GM10248 (cell line): ENCODE results near the gene PHF11.

Experiments used
- CTCF ChIA-PET: fragments of 300-600 bp; sonication (Branson Sonifier 250); formaldehyde crosslinking; extraction: SDS; loops from one replicate; lab custom pipeline; 2021; ENCODE audit warnings: antibody characterized with exemption; lab: Yijun Ruan, JAX
- POLR2A ChIA-PET: fragments of 350-650 bp; sonication (Branson Sonifier 250); formaldehyde crosslinking; extraction: SDS; loops from one replicate; lab custom pipeline; 2020; ENCODE audit warnings: antibody characterized with exemption; lab: Yijun Ruan, JAX
- DNase-seq: peaks from one replicate; pipeline ENCODE4 v3.0.0; 2012; ENCODE audit errors: extremely low spot score
- TF ChIP-seq, protein P1 (sequence below): IDR thresholded peaks from 2 replicates; pipeline ENCODE4 v1.5.1; 2012; ENCODE audit warnings: mild to moderate bottlenecking, low read depth; ENCODE audit errors: extremely low read depth, missing control alignments, control extremely low read depth

Gene PHF11

GRCh38 chr13:49503951-49504350 is 8.2 kb downstream of the PHF11 start:
- TF ChIP-seq, protein P1, sequence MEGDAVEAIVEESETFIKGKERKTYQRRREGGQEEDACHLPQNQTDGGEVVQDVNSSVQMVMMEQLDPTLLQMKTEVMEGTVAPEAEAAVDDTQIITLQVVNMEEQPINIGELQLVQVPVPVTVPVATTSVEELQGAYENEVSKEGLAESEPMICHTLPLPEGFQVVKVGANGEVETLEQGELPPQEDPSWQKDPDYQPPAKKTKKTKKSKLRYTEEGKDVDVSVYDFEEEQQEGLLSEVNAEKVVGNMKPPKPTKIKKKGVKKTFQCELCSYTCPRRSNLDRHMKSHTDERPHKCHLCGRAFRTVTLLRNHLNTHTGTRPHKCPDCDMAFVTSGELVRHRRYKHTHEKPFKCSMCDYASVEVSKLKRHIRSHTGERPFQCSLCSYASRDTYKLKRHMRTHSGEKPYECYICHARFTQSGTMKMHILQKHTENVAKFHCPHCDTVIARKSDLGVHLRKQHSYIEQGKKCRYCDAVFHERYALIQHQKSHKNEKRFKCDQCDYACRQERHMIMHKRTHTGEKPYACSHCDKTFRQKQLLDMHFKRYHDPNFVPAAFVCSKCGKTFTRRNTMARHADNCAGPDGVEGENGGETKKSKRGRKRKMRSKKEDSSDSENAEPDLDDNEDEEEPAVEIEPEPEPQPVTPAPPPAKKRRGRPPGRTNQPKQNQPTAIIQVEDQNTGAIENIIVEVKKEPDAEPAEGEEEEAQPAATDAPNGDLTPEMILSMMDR, result no peak
- ChIA-PET CTCF (interaction anchor here (0.8 to 1.3 kb wide), 2 partner anchors 29 to 69 kb away, joined by 3 read pairs; no protein-coding TSS in a partner anchor), POLR2A (no interaction called here)
- DNase-seq, result no peak

DNA sequence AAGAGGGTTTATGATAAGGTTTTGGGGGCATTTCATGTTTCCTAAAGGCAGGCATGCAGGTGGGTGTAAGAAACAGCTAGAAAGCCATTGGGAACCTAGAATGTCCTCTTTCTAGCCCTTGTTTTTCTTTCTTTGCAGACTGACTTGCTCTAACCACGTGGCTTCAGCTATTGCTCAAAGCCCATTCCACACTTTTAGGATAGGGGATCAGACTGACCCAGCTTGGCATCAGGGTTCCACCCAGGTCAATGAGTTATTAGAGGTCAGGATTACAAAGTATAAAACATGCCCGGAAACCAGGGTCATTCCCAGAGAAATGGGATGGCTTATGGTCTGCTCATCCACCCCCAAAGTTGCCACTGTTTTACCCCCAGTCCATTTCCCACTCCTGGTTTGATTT is 16.8 kb downstream of the PHF11 start:
- POLR2A ChIA-PET, result no interaction called here
- CTCF ChIA-PET, result no interaction called here
- DNase-seq, result no peak
- TF ChIP-seq, protein P1, result no peak

- TF ChIP-seq, protein P1, result no peak
- POLR2A ChIA-PET, result no interaction called here
- CTCF ChIA-PET, result interaction anchor here (0.9 to 1.7 kb wide), 5 partner anchors 9 to 43 kb away, joined by 3 to 5 read pairs (median 3); no protein-coding TSS in a partner anchor
- DNase-seq, result no peak
These were observed 20.7 kb downstream of the PHF11 start for GRCh38 chr13:49516467-49516866.

DNA sequence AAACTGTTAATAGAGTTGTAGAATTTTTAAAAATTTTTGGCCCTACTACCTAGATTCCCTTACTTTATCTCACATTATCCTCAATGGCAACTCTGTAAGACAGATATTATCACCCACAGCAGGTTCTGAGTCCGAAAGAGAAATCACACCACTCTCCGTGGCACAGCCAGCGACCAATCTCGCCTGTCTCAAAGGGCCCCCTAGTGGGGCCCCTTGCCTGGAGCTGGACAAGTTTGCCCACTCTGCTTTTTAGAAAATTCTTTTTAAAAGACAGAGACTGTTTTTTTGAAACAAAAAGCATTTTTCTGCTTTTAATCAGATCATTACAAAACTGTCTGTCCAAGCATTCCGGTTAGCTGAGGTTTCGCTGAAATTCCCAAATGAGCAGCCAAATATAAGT is 21.7 kb downstream of the PHF11 start:
- no peak for DNase-seq
- ChIA-PET CTCF (interaction anchor here (1.2 kb wide), 1 partner anchor 42 kb away, joined by 3 read pairs; no protein-coding TSS in a partner anchor), POLR2A (no interaction called here)
- TF ChIP-seq, protein P1, result no peak

DNA sequence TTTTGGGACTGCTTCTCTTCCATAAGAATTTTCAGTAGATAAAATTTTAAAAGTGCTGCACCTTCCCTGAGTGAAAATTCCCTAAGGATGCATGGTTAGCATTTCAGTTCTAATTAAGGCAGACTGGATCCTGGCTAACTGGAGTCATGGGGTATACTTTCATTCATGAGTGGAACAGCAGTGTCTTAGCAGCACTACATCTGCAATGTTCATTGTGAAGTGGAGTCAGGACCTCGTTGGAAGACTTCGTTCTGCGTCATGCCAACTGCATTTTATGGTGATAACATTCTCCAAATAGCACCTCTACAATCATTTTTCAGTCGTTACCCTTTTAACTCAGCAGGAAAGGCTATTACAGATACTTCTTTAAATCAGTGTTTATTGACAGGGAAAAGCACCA is 25.5 kb downstream of the PHF11 start:
- DNase-seq, result no peak
- CTCF ChIA-PET, result interaction anchor here (1.3 kb wide), 1 partner anchor 34 kb away, joined by 6 read pairs; no protein-coding TSS in a partner anchor
- POLR2A ChIA-PET, result no interaction called here
- TF ChIP-seq, protein P1, result no peak

DNA sequence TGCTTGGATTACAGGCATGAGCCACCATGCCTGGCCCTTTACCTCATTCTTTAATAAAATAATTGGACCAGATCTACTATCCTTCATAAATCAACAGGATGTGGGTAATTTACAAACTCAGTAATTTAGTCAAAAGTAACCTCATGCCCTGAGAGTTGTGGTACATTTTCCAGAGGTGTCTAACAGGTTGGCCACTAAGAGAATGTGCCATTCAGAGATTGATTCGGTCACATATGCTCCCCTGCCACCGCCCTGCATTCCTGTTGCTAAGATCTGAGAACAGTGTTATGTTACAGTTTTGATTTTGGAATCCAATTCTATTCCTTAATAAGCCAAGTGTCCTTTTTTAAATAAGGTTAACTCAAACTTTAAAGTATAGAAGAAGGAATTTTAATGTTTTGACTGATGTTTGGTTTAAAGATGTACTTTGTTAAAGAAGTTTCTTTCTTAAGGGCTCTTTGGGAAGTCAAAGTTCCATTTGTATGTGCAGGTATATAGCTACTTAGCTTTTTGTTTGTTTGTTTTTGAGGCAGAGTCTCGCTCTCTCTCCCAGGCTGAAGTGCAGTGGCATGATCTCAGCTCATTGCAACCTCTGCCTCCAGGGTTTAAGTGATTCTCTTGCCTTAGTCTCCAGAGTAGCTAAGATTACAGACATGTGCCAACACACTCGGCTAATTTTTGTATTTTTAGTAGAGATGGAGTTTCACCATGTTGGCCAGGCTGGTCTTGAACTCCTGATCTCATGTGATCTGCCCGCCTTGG is 29.2 kb downstream of the PHF11 start:
- no peak for DNase-seq
- POLR2A ChIA-PET, result no interaction called here
- TF ChIP-seq, protein P1, result no peak
- CTCF ChIA-PET, result interaction anchor here (0.8 to 1.2 kb wide), 5 partner anchors 8 to 36 kb away, joined by 3 read pairs; no protein-coding TSS in a partner anchor
